GM10266 (cell line): ENCODE data around the gene TSPAN18.

Experiments used
- DNase-seq: peaks from one replicate; pipeline ENCODE4 v3.0.0; 2012; ENCODE audit errors: extremely low spot score
- CTCF ChIP-seq: IDR thresholded peaks from 2 replicates; pipeline ENCODE4 v1.5.1; 2012; ENCODE audit warnings: mild to moderate bottlenecking, low read depth; ENCODE audit not compliant: control insufficient read depth, insufficient read depth; ENCODE audit errors: missing control alignments

TSPAN18 gene

GRCh38 chr11:44750551-44751465, 24.0 kb downstream of the TSPAN18 start:
- TF ChIP-seq CTCF = no peak
- no peak for DNase-seq

GRCh38 chr11:44752300-44752699, 25.5 kb downstream of the TSPAN18 start:
- DNase-seq = no peak
- no peak for TF ChIP-seq CTCF

DNA sequence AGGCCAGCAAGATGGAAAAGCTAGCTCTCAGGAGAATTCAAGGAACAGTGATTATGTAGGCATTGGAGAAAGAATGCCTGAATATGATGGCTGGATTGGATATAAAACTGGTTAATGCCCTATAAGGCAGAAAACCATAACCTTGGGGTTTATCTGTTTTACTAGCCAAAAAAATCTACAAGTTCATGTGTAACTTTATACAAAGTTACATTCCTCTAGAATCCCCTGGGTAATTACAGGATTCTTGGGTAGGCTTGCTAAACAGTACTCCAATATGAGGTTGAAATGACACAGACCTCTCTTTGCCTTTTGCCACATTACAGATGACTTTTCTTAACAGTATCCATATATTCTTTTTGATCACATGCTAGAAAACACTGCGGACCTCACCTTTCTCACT, 26.0 kb downstream of the TSPAN18 start:
- DNase-seq = no peak
- TF ChIP-seq CTCF = no peak

DNA sequence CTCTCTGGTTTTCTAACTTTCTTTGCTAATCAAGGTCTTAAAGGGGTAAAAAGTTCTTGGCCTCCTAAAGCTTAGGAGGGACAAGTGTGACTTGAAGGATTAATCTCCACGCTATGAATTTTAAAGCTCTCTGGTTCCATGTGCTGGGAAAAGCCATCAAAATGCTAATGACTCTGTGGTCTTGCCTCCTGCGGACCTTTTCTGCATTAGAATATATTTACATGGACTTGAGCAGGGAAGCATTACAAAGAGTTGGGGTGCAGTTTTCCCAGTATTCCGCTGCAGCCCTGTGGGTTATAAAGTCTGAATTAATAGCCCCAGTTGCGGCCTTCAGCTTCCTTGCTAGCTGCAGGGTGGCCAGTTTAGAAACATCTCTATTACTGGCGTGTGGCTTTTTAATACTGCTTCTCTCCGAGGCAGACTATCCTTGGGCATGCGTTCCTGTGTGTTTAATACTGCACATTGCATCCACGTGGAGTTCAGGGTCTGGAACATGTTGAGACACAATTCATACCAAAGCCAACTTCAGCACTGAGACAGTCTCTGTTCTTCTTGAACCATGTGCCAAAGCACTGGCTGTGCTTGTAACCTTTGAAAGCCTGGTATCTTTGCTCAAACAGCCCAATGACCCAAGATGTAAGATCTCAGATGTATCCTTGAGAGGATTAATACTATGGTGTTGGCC, 27.3 kb downstream of the TSPAN18 start:
- TF ChIP-seq CTCF = no peak
- DNase-seq = no peak

DNA sequence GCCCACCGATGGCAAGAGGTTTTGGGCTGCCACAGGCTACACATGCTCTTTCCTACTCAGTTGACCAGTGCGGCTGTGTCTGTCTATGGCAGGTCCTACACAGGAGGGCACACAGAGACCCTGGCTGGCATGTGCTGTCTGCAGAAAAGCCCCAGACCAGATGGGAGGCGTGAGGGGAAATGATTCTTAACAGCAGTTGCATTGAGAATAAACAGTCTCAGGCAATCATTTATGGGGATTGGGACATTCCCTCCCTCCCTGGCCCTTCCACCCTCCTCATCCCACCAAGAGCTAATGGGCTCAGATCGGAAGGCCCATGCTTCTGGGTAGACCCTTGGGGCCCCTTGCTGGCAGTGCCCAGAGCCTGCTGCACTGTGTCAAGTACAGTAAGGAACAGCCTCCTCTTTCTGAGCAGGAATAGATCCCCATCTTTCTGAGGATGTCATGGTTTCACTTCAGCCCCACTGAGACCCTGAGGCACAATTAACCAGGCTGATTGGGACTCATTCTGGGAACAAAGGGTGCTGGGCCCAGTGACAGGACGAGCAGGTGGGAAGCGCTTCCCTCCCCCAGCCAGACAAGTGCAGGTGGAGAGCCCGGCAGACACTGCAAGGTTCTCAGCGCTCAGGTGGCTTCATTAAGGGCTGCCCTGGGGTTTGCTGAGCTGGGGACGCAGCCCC, 28.3 kb downstream of the TSPAN18 start:
- no peak for TF ChIP-seq CTCF
- no peak for DNase-seq

- DNase-seq = no peak
- TF ChIP-seq CTCF = no peak
Measured at GRCh38 chr11:44755556-44756523, 29.1 kb downstream of the TSPAN18 start.
